HG03439 (cell line): ENCODE measurements around the gene TBCB.
A peak's percentile ranks its signal among the peaks of the same experiment; 100 is the strongest.
"Not testable (repeated sequence)": the region's sequence is repeated elsewhere in the genome, so short reads cannot be mapped to it uniquely, and the experiment has no call there.

Experiments
- ATAC-seq: cut with Tn5 transposase; IDR thresholded peaks from one replicate; pipeline ENCODE4 v1.9.1; 2021; ENCODE audit warnings: mild to moderate bottlenecking, moderate library complexity; ENCODE audit not compliant: unreplicated experiment

Gene TBCB

GRCh38 chr19:36115453-36116343 lies at the start of gene TBCB:
TSS of gene TBCB (plus strand) at chr19:36115468. CDS start at chr19:36115561, 93 bp downstream.
- ATAC-seq = peak; percentile 37

- no peak for ATAC-seq
Observed at GRCh38 chr19:36067681-36068080, 47.6 kb upstream of the TBCB start.

GRCh38 chr19:36068810-36069499 lies 46.3 kb upstream of the TBCB start:
- ATAC-seq = not testable (repeated sequence)

- ATAC-seq = no peak
Observed at GRCh38 chr19:36072081-36072480, 43.2 kb upstream of the TBCB start.

- no peak for ATAC-seq
Observed at GRCh38 chr19:36073121-36073876, 42.0 kb upstream of the TBCB start.

GRCh38 chr19:36079389-36079945 lies 35.8 kb upstream of the TBCB start:
- no peak for ATAC-seq

GRCh38 chr19:36081385-36081784 lies 33.9 kb upstream of the TBCB start:
- no peak for ATAC-seq

- ATAC-seq = no peak
Observed at GRCh38 chr19:36081894-36082293, 33.4 kb upstream of the TBCB start.

GRCh38 chr19:36082916-36083315 lies 32.4 kb upstream of the TBCB start:
- no peak for ATAC-seq

- ATAC-seq = no peak
Observed at GRCh38 chr19:36084231-36085009, 30.8 kb upstream of the TBCB start.

GRCh38 chr19:36086326-36086725 lies 28.9 kb upstream of the TBCB start:
- ATAC-seq = no peak

GRCh38 chr19:36089847-36090246 lies 25.4 kb upstream of the TBCB start:
- no peak for ATAC-seq

- no peak for ATAC-seq
Observed at GRCh38 chr19:36090910-36091695, 24.2 kb upstream of the TBCB start.

- no peak for ATAC-seq
Observed at GRCh38 chr19:36092566-36092965, 22.7 kb upstream of the TBCB start.

- ATAC-seq = no peak
Observed at GRCh38 chr19:36093146-36093662, 22.1 kb upstream of the TBCB start.

- no peak for ATAC-seq
Observed at GRCh38 chr19:36093687-36094086, 21.6 kb upstream of the TBCB start.

GRCh38 chr19:36097036-36097435 lies 18.2 kb upstream of the TBCB start:
- no peak for ATAC-seq

GRCh38 chr19:36099166-36099785 lies 16.0 kb upstream of the TBCB start:
- ATAC-seq = no peak

GRCh38 chr19:36100476-36100875 lies 14.8 kb upstream of the TBCB start:
- no peak for ATAC-seq
